GM12878 (cell line): ENCODE results near the gene MYD88.

Experiments
- PML ChIP-seq: IDR thresholded peaks from 2 replicates; pipeline ENCODE4 v1.6.1; 2012; ENCODE audit warnings: low read length, inconsistent platforms
- POLR2A ChIP-seq: IDR thresholded peaks from 2 replicates; pipeline ENCODE4 v1.6.1; 2011; ENCODE audit warnings: low read depth, mild to moderate bottlenecking, low read length
- RAD21 ChIP-seq: IDR thresholded peaks from 2 replicates; pipeline ENCODE4 v1.6.1; 2011; ENCODE audit warnings: mild to moderate bottlenecking, low read depth, low read length, moderate library complexity; ENCODE audit not compliant: insufficient read depth
- TF ChIP-seq, protein P1 (sequence below), 3 experiments: IDR thresholded peaks in 2 of 3; conservative IDR thresholded peaks in 1 of 3; 2 replicates each; pipeline ENCODE4 v1.5.1; 2011; ENCODE audit warnings: low read depth in 3 of 3, low read length in 3 of 3, mild to moderate bottlenecking in 3 of 3, control low read depth in 2 of 3, moderate library complexity in 2 of 3, inconsistent platforms in 1 of 3, mixed read lengths in 1 of 3; ENCODE audit not compliant: control insufficient read depth in 2 of 3, insufficient read depth in 1 of 3; ENCODE audit errors: extremely low read depth in 1 of 3
- TF ChIP-seq, protein P2 (sequence below): IDR thresholded peaks from 2 replicates; pipeline ENCODE4 v1.6.1; 2011; ENCODE audit warnings: mild to moderate bottlenecking, low read depth, low read length, moderate library complexity; ENCODE audit not compliant: insufficient replicate concordance
- TF ChIP-seq, protein P3 (sequence below): IDR thresholded peaks from 2 replicates; pipeline ENCODE4 v1.6.1; 2012; ENCODE audit warnings: low read depth, low read length, improper control_type of control experiment

DNA sequence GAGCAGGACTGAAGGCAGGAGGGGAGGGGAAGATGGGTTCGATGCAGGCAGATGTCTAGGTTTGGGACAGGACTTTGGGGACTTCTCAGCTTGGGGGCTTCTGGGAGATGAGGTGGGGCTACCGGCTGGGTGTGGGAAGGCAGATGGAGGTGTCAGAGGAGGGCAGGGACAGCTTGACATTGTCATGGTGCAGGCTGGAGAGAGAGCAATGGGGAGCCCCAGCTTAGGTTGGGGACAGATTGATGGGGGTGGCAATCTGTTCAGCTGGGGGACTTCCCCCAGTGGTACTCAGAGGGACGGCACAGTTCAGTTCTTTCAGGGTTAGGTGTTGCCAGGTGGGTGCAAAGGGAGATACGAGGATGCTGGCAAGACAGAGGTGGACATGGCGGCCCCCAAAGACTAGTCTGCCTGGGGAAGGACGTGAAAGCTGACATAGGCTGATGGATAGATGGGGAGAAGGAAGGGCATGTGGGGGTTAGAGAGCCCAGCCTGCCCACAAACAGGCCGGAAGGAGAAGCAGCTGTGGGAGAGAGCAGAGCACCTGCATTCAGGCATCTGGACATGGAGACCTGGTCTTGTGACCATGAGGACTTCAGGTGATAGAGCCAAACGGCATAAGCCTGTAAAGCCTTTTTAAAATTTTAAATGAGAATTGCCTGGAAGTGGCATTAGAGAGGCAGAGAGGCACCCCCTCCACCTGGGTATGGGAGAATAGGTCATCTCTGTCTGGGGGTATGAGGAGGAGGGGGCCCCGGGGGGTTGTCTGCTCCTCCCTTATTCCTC lies 22.6 kb upstream of the MYD88 start:
- TF ChIP-seq, protein P1, sequence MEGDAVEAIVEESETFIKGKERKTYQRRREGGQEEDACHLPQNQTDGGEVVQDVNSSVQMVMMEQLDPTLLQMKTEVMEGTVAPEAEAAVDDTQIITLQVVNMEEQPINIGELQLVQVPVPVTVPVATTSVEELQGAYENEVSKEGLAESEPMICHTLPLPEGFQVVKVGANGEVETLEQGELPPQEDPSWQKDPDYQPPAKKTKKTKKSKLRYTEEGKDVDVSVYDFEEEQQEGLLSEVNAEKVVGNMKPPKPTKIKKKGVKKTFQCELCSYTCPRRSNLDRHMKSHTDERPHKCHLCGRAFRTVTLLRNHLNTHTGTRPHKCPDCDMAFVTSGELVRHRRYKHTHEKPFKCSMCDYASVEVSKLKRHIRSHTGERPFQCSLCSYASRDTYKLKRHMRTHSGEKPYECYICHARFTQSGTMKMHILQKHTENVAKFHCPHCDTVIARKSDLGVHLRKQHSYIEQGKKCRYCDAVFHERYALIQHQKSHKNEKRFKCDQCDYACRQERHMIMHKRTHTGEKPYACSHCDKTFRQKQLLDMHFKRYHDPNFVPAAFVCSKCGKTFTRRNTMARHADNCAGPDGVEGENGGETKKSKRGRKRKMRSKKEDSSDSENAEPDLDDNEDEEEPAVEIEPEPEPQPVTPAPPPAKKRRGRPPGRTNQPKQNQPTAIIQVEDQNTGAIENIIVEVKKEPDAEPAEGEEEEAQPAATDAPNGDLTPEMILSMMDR (IDR thresholded peaks at IDR 0.05 in 2 of 3, conservative IDR thresholded peaks at IDR 0.05 in 1 of 3; ENCODE audit: control insufficient read depth in 2 of 3, extremely low read depth in 1 of 3, insufficient read depth in 1 of 3, low read depth in 3 of 3, low read length in 3 of 3): no peak
- TF ChIP-seq, protein P2, sequence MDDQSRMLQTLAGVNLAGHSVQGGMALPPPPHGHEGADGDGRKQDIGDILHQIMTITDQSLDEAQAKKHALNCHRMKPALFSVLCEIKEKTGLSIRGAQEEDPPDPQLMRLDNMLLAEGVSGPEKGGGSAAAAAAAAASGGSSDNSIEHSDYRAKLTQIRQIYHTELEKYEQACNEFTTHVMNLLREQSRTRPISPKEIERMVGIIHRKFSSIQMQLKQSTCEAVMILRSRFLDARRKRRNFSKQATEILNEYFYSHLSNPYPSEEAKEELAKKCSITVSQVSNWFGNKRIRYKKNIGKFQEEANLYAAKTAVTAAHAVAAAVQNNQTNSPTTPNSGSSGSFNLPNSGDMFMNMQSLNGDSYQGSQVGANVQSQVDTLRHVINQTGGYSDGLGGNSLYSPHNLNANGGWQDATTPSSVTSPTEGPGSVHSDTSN: no peak
- TF ChIP-seq, protein P3, sequence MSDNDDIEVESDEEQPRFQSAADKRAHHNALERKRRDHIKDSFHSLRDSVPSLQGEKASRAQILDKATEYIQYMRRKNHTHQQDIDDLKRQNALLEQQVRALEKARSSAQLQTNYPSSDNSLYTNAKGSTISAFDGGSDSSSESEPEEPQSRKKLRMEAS: no peak
- no peak for TF ChIP-seq PML
- TF ChIP-seq POLR2A: no peak
- no peak for TF ChIP-seq RAD21
